ENCODE data around the gene ZNF331.
"Not testable (repeated sequence)": the region's sequence is repeated elsewhere in the genome, so short reads cannot be mapped to it uniquely, and the experiment has no call there.

The ZNF331 gene

GRCh38 chr19:53537521-53538377 lies at the start of gene ZNF331:
TSS of gene ZNF331 (plus strand) at chr19:53538145. CDS start at chr19:53569377, 31,232 bp downstream.
- Histone ChIP-seq H3K4me1 (ENCODE audit: insufficient read depth, low read length) (no peaks in the 10 kb centered on the region), H2AFZ (ENCODE audit: low read depth, low read length) (peak within 1 kb of the TSS; percentile 75), H3K36me3 (ENCODE audit: insufficient read depth, low read length) (peaks cover 10% of the 10 kb centered on the region), H3K27me3 (ENCODE audit: insufficient read depth, low read length) (no peaks in the 10 kb centered on the region), H3K4me3 (ENCODE audit: low read length) (peak within 1 kb of the TSS; percentile 59), H3K9me3 (ENCODE audit: low read length) (no peaks in the 10 kb centered on the region)

- Histone ChIP-seq H3K4me1 (ENCODE audit: insufficient read depth, low read length) (no peaks in the 10 kb centered on the region), H3K4me3 (ENCODE audit: low read length) (no peak overlapping the region), H3K27me3 (ENCODE audit: insufficient read depth, low read length) (no peaks in the 10 kb centered on the region), H3K9me3 (ENCODE audit: low read length) (peaks cover 54% of the 10 kb centered on the region), H3K36me3 (ENCODE audit: insufficient read depth, low read length) (peaks cover 61% of the 10 kb centered on the region), H2AFZ (ENCODE audit: low read depth, low read length) (no peak overlapping the region)
These were observed 45.8 kb upstream of the ZNF331 start for GRCh38 chr19:53492153-53492552.

- not testable (repeated sequence) for H3K4me3 ChIP-seq (ENCODE audit: low read length); H2AFZ ChIP-seq (ENCODE audit: low read depth, low read length); H3K27me3 ChIP-seq (ENCODE audit: insufficient read depth, low read length); H3K4me1 ChIP-seq (ENCODE audit: insufficient read depth, low read length)
- Histone ChIP-seq H3K36me3 (ENCODE audit: insufficient read depth, low read length) (peaks cover 17% of the 10 kb centered on the region), H3K9me3 (ENCODE audit: low read length) (peaks cover 19% of the 10 kb centered on the region)
These were observed 40.5 kb upstream of the ZNF331 start for GRCh38 chr19:53497311-53498023.

GRCh38 chr19:53498024-53498395 lies 39.9 kb upstream of the ZNF331 start:
- H3K4me1 ChIP-seq (ENCODE audit: insufficient read depth, low read length); H3K4me3 ChIP-seq (ENCODE audit: low read length); H2AFZ ChIP-seq (ENCODE audit: low read depth, low read length); H3K27me3 ChIP-seq (ENCODE audit: insufficient read depth, low read length): not testable (repeated sequence)
- H3K9me3 ChIP-seq (ENCODE audit: low read length) = peaks cover 13% of the 10 kb centered on the region
- H3K36me3 ChIP-seq (ENCODE audit: insufficient read depth, low read length) = peaks cover 11% of the 10 kb centered on the region

- H3K27me3 ChIP-seq (ENCODE audit: insufficient read depth, low read length); H3K4me1 ChIP-seq (ENCODE audit: insufficient read depth, low read length); H3K9me3 ChIP-seq (ENCODE audit: low read length); H3K36me3 ChIP-seq (ENCODE audit: insufficient read depth, low read length); H2AFZ ChIP-seq (ENCODE audit: low read depth, low read length): not testable (repeated sequence)
- peak overlapping the region; percentile 14 for H3K4me3 ChIP-seq (ENCODE audit: low read length)
These were observed 34.8 kb upstream of the ZNF331 start for GRCh38 chr19:53503151-53503550.

GRCh38 chr19:53503671-53504364 lies 34.1 kb upstream of the ZNF331 start:
- H2AFZ ChIP-seq (ENCODE audit: low read depth, low read length); H3K36me3 ChIP-seq (ENCODE audit: insufficient read depth, low read length); H3K27me3 ChIP-seq (ENCODE audit: insufficient read depth, low read length); H3K4me1 ChIP-seq (ENCODE audit: insufficient read depth, low read length); H3K9me3 ChIP-seq (ENCODE audit: low read length): not testable (repeated sequence)
- peak overlapping the region; percentile 27 for H3K4me3 ChIP-seq (ENCODE audit: low read length)

- not testable (repeated sequence) for H3K4me1 ChIP-seq (ENCODE audit: insufficient read depth, low read length); H3K9me3 ChIP-seq (ENCODE audit: low read length); H2AFZ ChIP-seq (ENCODE audit: low read depth, low read length); H3K36me3 ChIP-seq (ENCODE audit: insufficient read depth, low read length); H3K27me3 ChIP-seq (ENCODE audit: insufficient read depth, low read length)
- H3K4me3 ChIP-seq (ENCODE audit: low read length) = peak overlapping the region; percentile 14
These were observed 33.6 kb upstream of the ZNF331 start for GRCh38 chr19:53504365-53504703.

GRCh38 chr19:53504885-53505284 lies 33.1 kb upstream of the ZNF331 start:
- Histone ChIP-seq H3K9me3 (ENCODE audit: low read length) (no peaks in the 10 kb centered on the region), H3K4me3 (ENCODE audit: low read length) (no peak overlapping the region), H3K36me3 (ENCODE audit: insufficient read depth, low read length) (no peaks in the 10 kb centered on the region), H2AFZ (ENCODE audit: low read depth, low read length) (no peak overlapping the region), H3K27me3 (ENCODE audit: insufficient read depth, low read length) (no peaks in the 10 kb centered on the region), H3K4me1 (ENCODE audit: insufficient read depth, low read length) (peaks cover 2% of the 10 kb centered on the region)

- H2AFZ ChIP-seq (ENCODE audit: low read depth, low read length) = no peak overlapping the region
- H3K4me1 ChIP-seq (ENCODE audit: insufficient read depth, low read length) = peaks cover 2% of the 10 kb centered on the region
- no peak overlapping the region for H3K4me3 ChIP-seq (ENCODE audit: low read length)
- no peaks in the 10 kb centered on the region for H3K27me3 ChIP-seq (ENCODE audit: insufficient read depth, low read length)
- H3K9me3 ChIP-seq (ENCODE audit: low read length) = no peaks in the 10 kb centered on the region
- no peaks in the 10 kb centered on the region for H3K36me3 ChIP-seq (ENCODE audit: insufficient read depth, low read length)
These were observed 31.2 kb upstream of the ZNF331 start for GRCh38 chr19:53506728-53507127.

GRCh38 chr19:53507523-53508442 lies 30.2 kb upstream of the ZNF331 start:
- H3K4me3 ChIP-seq (ENCODE audit: low read length) = no peak overlapping the region
- H3K4me1 ChIP-seq (ENCODE audit: insufficient read depth, low read length) = peaks cover 2% of the 10 kb centered on the region
- H3K36me3 ChIP-seq (ENCODE audit: insufficient read depth, low read length) = no peaks in the 10 kb centered on the region
- H3K27me3 ChIP-seq (ENCODE audit: insufficient read depth, low read length) = no peaks in the 10 kb centered on the region
- no peak overlapping the region for H2AFZ ChIP-seq (ENCODE audit: low read depth, low read length)
- no peaks in the 10 kb centered on the region for H3K9me3 ChIP-seq (ENCODE audit: low read length)

GRCh38 chr19:53509443-53509842 lies 28.5 kb upstream of the ZNF331 start:
- H3K9me3 ChIP-seq (ENCODE audit: low read length) = no peaks in the 10 kb centered on the region
- no peak overlapping the region for H2AFZ ChIP-seq (ENCODE audit: low read depth, low read length)
- no peaks in the 10 kb centered on the region for H3K36me3 ChIP-seq (ENCODE audit: insufficient read depth, low read length)
- H3K4me1 ChIP-seq (ENCODE audit: insufficient read depth, low read length) = peaks cover under 1% of the 10 kb centered on the region
- no peaks in the 10 kb centered on the region for H3K27me3 ChIP-seq (ENCODE audit: insufficient read depth, low read length)
- H3K4me3 ChIP-seq (ENCODE audit: low read length) = no peak overlapping the region

GRCh38 chr19:53509845-53510244 lies 28.1 kb upstream of the ZNF331 start:
- Histone ChIP-seq H3K9me3 (ENCODE audit: low read length) (no peaks in the 10 kb centered on the region), H2AFZ (ENCODE audit: low read depth, low read length) (no peak overlapping the region), H3K36me3 (ENCODE audit: insufficient read depth, low read length) (no peaks in the 10 kb centered on the region), H3K4me1 (ENCODE audit: insufficient read depth, low read length) (no peaks in the 10 kb centered on the region), H3K27me3 (ENCODE audit: insufficient read depth, low read length) (no peaks in the 10 kb centered on the region), H3K4me3 (ENCODE audit: low read length) (no peak overlapping the region)

All from neuron (in vitro differentiated cells).